MM.1S (cell line): ENCODE measurements around the gene NTSR1.

ENCODE experiments used
- DNase-seq: peaks from one replicate; pipeline ENCODE4 v3.0.0-alpha.2; 2015
- H2AFZ ChIP-seq: fragments of 300-600 bp; sonication (generic); 2 replicates; pipeline ENCODE4 v1.6.0; 2016; ENCODE audit warnings: antibody characterized with exemption, low read length
- H3F3A ChIP-seq: fragments of 300-600 bp; sonication (generic); 2 replicates; pipeline ENCODE4 v1.6.1; 2016; ENCODE audit warnings: mild to moderate bottlenecking, antibody characterized with exemption, low read length, moderate library complexity, mixed read lengths; ENCODE audit not compliant: insufficient read depth
- H3K27ac ChIP-seq: fragments of 300-600 bp; sonication (generic); 2 replicates; pipeline ENCODE4 v1.5.1; 2016; ENCODE audit warnings: mild to moderate bottlenecking, low read length
- H3K27me3 ChIP-seq: fragments of 300-600 bp; sonication (generic); replicated peaks from 2 replicates; pipeline ENCODE4 v1.6.0; 2016; ENCODE audit warnings: low read length; ENCODE audit not compliant: insufficient read depth
- H3K36me3 ChIP-seq: fragments of 300-600 bp; sonication (generic); replicated peaks from 2 replicates; pipeline ENCODE4 v1.6.1; 2016; ENCODE audit warnings: mild to moderate bottlenecking, low read length, mixed read lengths; ENCODE audit not compliant: insufficient read depth
- H3K4me1 ChIP-seq: fragments of 300-600 bp; sonication (generic); 2 replicates; pipeline ENCODE4 v1.6.1; 2016; ENCODE audit warnings: low read length, mixed read lengths
- H3K4me2 ChIP-seq: fragments of 300-600 bp; sonication (generic); 2 replicates; pipeline ENCODE4 v1.6.0; 2016; ENCODE audit warnings: low read depth, low read length
- H3K4me3 ChIP-seq: fragments of 300-600 bp; sonication (generic); 2 replicates; pipeline ENCODE4 v1.5.1; 2016; ENCODE audit warnings: low read length, mixed read lengths
- H3K79me2 ChIP-seq: fragments of 300-600 bp; sonication (generic); 2 replicates; pipeline ENCODE4 v1.6.1; 2016; ENCODE audit warnings: mixed run types, low read length, mixed read lengths
- H3K9ac ChIP-seq: fragments of 300-600 bp; sonication (generic); 2 replicates; pipeline ENCODE4 v1.6.1; 2016; ENCODE audit warnings: low read length, mixed read lengths
- H3K9me2 ChIP-seq: fragments of 300-600 bp; sonication (generic); replicated peaks from 2 replicates; pipeline ENCODE4 v1.6.1; 2016; ENCODE audit warnings: mild to moderate bottlenecking, low read length, mixed read lengths; ENCODE audit not compliant: insufficient read depth
- H3K9me3 ChIP-seq: fragments of 300-600 bp; sonication (generic); replicated peaks from 2 replicates; pipeline ENCODE4 v1.6.1; 2016; ENCODE audit warnings: mild to moderate bottlenecking, low read length, mixed read lengths; ENCODE audit not compliant: insufficient read depth
- H4K20me1 ChIP-seq: fragments of 300-600 bp; sonication (generic); 2 replicates; pipeline ENCODE4 v1.6.1; 2016; ENCODE audit warnings: mild to moderate bottlenecking, low read length, moderate library complexity, mixed read lengths; ENCODE audit not compliant: insufficient read depth
- CTCF ChIP-seq: fragments of 300-600 bp; sonication (generic); IDR thresholded peaks from 2 replicates; pipeline ENCODE4 v1.5.1; 2016; ENCODE audit warnings: antibody characterized with exemption, low read length, mixed read lengths
- EZH2 ChIP-seq: fragments of 300-600 bp; sonication (generic); optimal IDR thresholded peaks from 2 replicates; pipeline ENCODE3; 2017; ENCODE audit warnings: low read depth, mild to moderate bottlenecking, antibody characterized with exemption, low read length, mixed read lengths
- EZH2phosphoT487 ChIP-seq: fragments of 300-600 bp; sonication (generic); IDR thresholded peaks from 2 replicates; pipeline ENCODE4 v1.6.1; 2018; ENCODE audit warnings: antibody characterized with exemption, low read length

NTSR1 gene

GRCh38 chr20:62665826-62666735 lies 42.6 kb upstream of the NTSR1 start:
- TF ChIP-seq EZH2: no peak
- no peak for TF ChIP-seq EZH2phosphoT487
- no peak for TF ChIP-seq CTCF
- no peak overlapping the region for H2AFZ ChIP-seq
- no peak overlapping the region for H3K4me3 ChIP-seq
- no peaks in the 10 kb centered on the region for H3K27me3 ChIP-seq
- no peak for DNase-seq
- H3K9ac ChIP-seq: no peak overlapping the region
- H3K9me3 ChIP-seq: no peaks in the 10 kb centered on the region
- H3K79me2 ChIP-seq: 0 out of 2 replicates have a peak, but pooled peaks cover 4% of the 10 kb centered on the region
- no peaks in the 10 kb centered on the region for H4K20me1 ChIP-seq
- no peak overlapping the region for H3K4me2 ChIP-seq
- H3K9me2 ChIP-seq: no peaks in the 10 kb centered on the region
- H3K4me1 ChIP-seq: no peaks in the 10 kb centered on the region
- peaks cover 4% of the 10 kb centered on the region; the same call in 1 of the 2 replicates for H3K36me3 ChIP-seq
- H3F3A ChIP-seq: no peaks in the 10 kb centered on the region
- no peak overlapping the region for H3K27ac ChIP-seq

- no peak for DNase-seq
Measured at GRCh38 chr20:62666736-62667529, 41.7 kb upstream of the NTSR1 start.

More at GRCh38 chr20:62666736-62667529, 41.7 kb upstream of the NTSR1 start:
- Histone ChIP-seq H3K4me3 (no peak overlapping the region), H3K27me3 (no peaks in the 10 kb centered on the region), H3K36me3 (peaks cover 4% of the 10 kb centered on the region; the same call in 1 of the 2 replicates), H3K27ac (no peak overlapping the region), H3F3A (no peaks in the 10 kb centered on the region), H2AFZ (no peak overlapping the region), H3K9ac (no peak overlapping the region), H3K9me2 (no peaks in the 10 kb centered on the region), H4K20me1 (no peaks in the 10 kb centered on the region), H3K9me3 (no peaks in the 10 kb centered on the region), H3K4me2 (no peak overlapping the region), H3K4me1 (no peaks in the 10 kb centered on the region), H3K79me2 (no peaks in the 10 kb centered on the region)
- TF ChIP-seq EZH2phosphoT487: no peak
- no peak for TF ChIP-seq CTCF
- no peak for TF ChIP-seq EZH2
